ENCODE results near the gene SERGEF.

SERGEF gene

DNA sequence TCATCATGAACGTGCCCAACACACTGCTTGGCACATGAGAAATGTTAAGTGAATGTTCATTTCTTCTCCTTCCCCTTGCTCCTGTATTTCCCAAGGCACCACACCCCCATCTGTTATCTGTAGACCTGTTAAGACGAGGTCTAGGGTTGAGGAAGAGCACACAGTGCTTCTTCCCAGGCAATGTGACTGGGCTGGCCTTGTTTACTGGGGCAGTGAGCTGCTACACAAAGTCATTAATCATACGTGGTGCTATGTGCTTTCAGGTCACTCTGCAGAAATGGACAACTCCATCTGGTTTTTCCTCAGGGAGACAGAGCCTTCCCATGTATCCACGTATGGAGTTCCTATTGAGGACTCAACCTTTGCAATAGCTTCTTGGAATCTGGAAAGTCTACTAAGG lies 159.6 kb downstream of the SERGEF start:
- DNase-seq = no peak

DNA sequence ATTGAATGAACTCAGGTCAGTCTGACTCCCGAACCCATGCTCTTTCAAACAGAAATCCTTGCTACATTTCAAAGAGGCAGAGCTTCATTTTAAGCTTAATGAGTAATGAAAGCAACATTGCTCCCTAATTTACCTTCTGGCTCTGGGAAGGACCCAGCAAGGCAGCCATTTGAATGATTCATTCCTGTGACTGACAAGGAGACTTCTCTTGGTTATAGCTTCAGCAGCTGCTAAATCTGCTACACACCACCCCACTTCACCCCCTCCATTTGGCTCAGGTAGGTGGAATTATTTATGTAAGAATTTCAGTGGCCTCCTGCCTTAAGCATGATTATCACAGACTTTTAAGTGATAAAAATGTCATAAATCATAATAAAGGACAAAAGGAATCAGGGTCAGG lies 160.6 kb downstream of the SERGEF start:
- no peak for DNase-seq

DNA sequence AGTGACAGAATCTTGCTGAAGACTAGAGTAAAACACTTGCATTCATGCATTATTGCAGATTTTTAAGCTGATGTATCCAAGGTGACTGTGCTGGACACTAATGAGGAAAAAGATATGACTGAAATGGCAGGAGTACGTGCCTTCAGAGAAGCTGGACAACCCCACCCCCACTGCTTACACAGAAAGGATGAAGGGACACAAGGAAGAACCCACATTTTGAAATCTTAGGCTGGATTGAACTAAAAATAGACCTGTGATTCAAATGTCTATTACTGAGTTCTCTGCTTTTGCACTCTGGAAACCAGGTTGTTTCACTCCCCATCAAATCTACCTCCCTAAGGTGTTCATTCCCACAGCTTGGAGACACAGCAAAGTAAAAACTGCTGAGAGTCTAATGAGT lies 161.2 kb downstream of the SERGEF start:
- DNase-seq = no peak

DNA sequence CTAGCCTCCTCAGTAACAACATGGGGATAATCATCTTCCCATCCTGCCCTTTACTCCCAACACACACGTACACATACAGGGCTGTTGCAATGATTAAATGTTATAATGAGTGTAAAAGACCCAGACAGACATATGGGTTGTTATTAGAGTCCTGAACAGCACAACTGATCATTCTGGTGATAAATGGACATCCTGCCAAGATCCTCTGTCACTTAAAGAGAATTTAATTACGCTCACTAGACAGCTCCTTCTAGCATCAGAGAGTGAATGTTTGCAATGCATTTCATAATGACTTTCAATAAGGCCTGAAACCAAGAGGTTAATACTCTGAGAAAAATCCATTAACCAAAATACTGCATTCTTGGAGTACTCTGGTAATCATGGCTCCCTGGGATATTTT lies 162.5 kb downstream of the SERGEF start:
- DNase-seq = no peak

DNA sequence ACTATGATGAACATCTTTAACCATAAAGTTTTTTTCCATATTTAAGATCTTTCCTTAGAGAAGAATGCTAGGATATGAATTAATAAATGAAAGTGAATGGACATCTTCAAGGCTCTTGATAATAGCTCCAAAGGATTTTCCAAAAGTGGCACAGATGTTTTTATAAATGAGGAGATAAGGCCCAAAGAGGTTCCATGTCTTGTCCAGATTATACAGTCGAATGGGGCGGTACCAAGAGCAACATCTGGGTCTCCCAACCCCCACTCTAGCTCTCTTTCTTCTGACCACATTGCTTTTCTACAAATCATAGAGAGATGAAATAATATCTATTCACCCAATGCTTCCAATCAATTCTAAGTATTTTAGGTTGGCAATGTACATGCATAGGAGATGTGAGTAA lies 164.1 kb downstream of the SERGEF start:
- no peak for DNase-seq

DNA sequence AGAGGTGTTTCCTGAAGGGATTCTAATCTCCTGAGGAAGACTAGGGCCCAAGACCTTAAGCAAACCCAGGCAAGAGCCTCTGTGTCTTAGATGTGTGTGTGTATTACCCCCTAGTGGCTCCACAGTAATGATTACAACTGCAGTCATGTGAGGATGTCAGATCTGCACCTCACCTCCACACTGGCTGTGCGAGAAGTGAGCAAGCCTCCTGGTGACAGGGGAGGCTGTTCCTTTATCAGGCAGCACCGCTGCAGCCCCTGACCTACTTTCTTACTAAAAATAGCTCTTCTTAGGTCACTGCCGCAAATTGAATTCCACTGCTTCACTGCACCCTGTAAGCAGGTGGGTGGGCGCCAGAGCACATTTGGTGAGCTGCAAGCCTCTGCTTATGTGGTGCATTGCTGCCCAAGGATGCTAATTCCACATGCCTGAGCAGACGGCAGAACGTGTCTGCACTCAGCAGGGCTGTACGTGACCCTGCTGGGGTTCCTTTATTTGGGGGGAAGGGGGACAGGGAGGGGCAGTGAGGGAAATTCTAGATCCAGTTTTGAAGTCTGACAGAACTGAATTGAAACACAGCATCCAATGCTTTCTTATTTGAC lies 165.9 kb downstream of the SERGEF start:
- no peak for DNase-seq

DNA sequence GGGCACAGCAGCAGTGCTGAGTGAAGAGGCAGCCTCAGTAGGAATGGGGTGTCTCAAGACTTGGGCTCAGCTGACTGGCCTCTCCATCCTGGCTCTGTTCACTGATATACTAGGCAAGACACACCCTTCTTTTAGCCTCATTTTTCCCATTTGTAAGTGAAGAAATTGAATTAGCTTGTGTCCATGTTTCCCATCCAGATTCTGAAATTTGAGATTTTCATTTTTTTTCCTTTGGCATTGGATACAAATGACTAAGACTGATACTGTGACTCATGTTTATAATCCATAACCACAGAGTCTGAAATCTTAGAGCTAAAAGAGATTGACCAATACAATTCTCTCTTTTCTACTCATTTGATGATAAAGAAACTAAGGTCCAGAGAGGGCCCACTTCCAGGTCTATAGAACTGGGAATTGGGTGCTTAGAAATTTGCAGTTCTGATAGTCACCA lies 167.4 kb downstream of the SERGEF start:
- DNase-seq = no peak

DNA sequence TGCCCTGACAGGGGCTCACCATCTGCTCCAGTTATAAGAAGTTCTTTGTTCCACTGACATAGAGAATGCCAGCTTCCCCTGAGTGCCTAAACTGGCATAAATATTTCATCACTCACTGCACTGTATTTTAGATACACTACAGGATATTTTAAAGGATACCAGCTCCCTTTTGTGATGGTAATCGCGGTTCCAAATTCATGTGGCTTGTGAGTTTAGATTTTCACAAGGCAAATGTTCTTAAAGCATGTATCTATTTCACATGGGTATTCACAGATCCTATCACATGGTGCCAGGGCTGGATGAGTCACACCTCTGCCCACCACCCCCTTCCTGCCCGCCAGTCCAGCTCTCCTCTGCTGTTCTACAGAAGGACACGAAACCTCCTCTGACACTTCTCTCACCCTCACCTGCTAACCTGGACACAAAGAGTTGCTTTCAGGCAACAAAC lies 172.7 kb downstream of the SERGEF start:
- DNase-seq = no peak

DNA sequence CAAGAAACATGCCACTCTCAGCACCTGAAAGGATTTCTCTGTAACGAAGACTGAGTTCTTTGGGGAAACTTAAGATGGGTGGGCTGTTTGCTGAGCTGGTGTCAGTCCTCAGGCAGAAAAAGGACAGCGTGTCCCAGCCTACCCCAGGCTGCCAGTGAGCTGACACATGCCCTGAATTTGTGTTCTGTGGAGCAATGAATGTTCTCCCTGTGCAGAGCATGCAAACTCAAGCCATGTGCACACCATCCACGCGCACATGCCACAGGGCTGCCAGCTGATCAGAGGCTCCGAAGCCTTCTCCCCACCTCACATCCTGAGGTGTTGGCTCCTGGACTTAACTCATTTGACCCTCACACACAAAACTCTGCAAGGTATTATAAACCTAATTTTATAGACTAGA lies 173.4 kb downstream of the SERGEF start:
- DNase-seq = no peak

DNA sequence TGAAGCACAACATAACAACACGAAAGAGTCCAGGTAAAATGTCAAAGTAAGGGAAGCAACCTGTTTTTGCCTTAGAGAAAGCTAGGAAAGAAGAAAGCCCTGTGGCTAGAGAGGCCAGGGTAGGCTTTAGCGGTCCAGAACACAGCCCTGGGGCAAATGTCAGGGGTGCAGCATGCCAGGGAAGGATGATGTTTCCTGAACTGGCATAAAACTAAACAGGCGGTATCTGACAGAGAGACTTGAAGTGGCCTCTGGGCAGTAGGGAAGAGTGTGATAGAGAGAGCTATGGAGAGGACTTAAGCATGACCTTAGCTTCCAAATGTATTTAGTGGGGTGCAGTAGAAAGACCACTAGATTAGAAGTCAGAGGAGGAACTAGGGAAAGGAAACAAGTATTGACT lies 174.7 kb downstream of the SERGEF start:
- no peak for DNase-seq

DNA sequence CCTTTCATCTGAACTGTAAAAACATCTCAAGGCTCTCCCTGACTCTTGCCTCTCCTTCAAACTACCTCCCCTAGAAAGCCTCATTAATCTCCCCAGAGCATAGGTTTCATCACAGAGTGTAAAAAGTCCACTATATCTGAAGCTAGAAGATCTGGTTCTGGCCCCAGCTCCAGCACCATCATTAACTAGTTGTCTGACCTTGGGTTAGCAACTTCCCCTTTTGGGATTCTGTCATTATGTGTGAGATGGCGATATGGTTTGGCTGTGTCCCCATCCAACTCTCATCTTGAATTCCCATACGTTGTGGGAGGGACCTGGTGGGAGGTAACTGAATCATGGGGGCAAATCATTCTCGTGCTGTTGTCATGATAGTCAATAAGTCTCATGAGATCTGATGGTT lies 181.0 kb downstream of the SERGEF start:
- no peak for DNase-seq

DNA sequence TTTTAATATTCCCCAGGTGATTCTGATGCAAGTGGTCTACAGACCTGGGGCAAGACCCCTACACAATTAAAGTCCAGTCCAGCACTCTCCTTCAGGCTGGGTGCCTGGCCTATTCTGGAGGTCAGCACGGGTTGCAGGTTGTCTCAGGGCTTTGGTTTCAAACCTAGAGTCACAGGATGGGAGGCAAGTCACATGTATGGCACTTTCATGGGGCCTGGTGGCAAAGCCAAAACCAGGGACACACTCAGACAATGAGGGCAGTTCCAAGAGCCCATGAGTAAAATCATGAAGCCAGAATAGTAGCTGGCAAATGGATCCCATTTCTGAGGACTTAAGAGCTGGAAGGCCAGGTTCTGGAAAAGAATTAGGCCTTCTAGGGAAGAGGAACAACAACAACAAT lies 181.6 kb downstream of the SERGEF start:
- DNase-seq = no peak

DNA sequence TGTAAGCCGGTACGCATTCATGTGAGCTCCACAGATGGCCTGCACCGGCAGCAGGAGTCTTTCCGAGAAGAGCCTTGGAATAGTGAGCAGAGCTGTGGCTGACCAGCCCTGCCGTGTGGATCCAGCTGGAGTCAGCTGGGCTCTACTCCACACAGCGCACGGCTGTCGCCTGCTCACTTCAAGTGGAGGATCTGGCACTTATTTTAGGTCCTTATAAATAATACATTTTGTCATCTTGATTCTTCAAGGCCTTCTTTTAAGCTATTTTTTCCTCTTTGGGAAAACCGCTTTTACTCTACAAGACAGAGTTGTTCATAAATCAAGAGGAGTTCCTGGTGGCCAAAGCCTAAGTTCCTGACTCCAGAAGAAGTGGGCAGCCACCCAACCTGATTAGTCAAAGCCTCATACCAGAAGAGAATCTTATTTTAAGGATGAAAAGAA lies 184.5 kb downstream of the SERGEF start:
- no peak for DNase-seq

DNA sequence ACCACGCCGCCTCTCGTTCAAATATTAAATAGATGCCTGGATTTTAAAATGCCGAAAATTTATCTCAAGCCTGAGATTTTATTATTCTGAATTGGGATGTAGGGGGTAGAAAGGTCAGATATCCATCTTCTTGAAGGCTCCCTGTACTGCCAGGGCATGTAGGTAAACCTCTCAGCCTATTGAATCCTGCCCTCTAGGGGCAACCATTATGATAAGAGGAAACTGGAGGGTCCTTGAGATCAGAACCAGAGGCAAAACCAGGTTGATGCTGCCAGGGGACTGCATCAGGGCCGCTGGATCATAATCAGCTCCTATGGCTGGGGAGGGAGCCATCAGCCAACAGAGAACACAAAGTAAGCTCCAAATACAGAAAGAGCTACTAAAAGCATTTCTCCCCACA lies 185.8 kb downstream of the SERGEF start:
- DNase-seq = no peak

DNA sequence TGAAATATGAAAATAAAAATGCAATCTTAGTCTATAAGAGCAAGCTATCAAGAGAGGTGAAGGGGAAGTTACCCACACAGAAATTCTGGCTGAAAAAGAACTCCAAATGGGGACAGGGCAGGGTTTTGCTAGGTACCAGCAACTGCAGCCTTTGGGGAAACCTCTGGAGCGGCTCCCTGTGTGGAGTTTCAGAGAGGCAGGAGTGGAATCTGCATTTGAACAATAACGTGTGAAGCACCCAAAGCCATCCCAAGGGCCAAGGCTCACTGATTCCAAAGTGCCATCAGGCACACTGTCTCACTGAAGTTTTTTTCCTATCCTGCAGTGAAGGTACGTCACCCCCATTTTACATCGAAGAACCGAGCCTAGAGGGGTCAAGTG lies 190.5 kb downstream of the SERGEF start:
- no peak for DNase-seq

DNA sequence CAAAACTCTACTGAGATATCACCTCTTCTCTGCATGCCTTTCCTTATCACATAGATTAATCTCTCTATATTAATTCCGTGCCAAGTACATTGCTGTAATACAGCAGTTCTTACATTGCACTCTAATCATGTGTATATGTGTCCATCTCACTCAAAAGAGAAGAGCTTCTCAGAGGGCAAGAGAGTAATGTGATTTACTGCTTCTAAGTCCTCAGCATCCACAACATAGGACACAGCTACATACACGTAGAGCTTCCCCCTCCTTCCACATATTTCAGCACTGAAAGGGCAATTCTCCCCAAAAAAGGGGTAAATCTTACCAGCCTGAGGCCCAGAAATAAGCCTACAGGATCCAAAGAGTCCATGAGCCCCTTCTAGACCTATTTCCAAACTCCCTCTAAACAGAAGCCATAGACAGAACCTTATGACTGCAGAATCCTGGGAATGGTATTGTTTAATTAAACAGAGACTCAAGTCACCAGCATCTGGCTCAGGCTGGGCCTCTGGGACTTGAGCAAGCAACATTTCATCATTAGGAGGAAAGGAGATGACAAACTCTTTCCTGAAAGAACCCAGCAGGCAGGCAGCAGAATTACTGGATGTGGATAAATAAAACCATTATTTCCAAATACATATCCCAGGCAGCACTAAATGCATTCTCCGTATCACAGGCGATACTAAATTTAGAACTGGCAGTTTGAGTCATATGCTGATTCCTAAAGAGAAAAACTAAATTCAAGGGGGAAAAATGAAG lies 191.0 kb downstream of the SERGEF start:
- DNase-seq = no peak

DNA sequence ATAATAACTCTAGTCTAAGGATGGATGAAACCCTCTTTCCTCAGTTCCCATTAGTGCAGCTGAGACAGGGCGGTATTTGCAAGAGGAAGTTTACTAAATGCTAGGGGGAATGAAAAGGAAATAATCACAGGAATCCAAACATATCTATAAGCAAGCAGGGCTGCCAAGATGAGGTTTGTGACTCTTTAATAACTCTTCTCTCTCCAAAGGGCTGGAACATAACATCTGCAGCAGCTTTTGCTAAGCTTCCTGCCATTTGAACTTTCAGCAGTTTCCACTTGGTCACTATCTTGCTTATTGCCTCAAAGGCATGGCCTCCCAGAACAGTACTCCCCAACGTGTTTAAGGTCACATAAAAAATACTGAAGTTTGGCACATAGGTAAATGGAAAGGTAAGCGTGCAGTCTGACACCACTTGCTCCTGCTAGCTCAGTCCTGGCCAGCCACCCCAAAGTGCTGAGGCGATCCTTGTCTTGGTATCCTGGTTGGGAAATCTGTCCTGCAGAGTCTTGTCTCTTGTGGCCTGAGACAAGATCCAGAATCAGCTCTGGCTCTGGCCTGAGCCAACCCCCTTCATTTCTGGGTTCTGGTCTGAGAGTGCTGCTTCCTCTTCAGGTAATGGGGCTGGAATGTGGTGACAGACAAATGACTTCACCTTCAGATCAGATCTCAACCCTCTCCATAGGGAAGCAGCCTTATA lies 196.5 kb downstream of the SERGEF start:
- DNase-seq = no peak

DNA sequence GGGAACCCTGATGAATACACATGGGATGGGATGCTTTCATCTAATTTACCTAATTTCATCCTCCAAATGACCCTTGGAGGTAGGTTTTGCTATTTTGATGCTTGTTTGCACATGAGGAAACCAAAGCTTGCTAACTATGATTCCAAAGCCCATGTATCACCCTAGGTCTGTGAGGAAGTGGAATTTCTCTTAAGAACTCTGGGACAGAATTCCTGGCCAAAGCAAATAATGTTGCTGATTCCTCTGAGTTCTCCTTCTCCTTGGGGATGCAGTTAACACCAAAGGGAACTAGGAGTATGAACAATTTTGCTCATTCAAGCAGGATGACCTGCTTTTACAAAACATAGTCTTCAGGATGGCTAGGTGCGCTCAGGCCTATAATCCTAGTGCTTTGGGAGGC lies 198.3 kb downstream of the SERGEF start:
- no peak for DNase-seq

DNA sequence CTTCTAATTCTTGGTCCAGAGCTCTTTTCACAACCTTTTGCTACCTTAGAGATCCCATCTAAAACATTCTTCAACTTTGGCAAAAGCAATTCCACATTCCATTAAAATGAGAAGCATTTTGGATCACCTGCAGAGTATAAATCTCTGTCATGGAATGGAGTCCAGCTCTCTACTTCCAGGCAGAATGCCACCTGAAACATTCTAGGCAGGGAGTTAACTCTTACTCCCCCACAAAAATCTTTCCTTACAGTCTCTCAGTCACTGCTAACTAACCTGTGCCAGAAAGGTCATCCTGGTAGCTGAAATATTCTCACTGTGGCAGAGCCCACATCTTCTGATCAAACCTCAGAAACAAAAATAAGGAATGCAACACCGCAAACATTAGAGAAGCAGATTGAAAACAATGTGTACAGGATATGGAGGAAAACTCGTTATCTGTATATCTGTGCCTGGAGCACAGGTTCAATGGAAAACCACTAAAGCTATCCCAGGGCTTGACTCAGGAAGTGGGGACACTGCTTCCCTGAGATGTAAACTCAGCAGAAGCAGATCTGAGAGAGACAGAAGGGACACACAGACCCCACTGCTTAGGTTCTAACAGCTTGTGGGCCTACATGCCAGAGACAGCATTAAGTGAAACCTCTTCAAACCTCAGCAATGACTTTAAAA lies 199.3 kb downstream of the SERGEF start:
- DNase-seq = no peak

DNA sequence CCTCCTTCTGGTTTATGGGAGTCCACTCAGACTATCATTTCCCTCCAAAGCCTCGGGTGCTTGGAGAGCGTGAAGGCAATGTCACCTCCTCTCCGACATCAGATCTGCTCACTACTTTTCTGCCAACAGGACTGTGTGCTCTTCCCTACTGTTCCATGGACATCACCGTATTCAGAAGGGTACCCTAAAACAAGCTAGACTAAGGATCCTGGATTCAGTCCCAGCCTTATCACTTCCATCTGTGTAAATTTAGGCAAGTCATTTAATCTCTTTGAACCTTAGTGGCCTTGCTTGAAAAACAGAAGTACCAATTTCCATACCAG lies 200.0 kb downstream of the SERGEF start:
- no peak for DNase-seq

DNA sequence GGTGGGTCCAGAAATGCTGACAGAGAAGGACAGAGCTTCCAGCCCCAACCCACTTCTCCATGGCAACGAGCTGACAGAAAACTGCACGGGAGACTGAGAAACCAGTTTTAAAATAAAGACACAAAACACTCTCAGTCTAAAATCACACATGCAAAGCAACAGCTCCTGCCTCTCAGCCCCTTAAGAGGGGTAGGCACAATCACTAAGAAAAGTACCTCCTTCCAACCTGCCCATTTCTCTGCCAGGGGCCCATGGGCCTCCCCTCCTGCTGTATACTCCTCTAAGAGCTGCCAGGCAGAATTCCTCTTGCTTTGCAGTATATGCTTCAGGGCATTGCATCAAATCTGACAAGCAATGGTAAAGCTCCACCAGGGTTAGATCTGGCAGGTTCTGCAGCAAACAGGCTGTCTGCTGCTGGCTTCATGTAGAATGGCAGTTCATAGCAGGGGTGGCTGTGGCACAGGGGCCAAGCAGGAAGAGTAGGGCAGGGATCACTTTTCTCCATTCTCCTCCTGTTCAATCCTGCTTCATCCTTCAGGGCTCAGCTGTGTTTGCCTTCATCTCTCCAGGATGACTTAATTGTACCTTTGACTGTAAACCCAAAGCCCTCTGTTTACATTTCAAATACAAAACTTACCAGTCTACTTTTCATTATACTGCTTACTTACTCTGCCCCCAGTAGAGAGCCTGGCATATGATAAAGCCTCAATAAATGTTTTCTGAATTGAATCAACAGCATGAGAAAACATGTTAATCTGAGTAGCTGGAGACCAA lies 200.6 kb downstream of the SERGEF start:
- no peak for DNase-seq

DNA sequence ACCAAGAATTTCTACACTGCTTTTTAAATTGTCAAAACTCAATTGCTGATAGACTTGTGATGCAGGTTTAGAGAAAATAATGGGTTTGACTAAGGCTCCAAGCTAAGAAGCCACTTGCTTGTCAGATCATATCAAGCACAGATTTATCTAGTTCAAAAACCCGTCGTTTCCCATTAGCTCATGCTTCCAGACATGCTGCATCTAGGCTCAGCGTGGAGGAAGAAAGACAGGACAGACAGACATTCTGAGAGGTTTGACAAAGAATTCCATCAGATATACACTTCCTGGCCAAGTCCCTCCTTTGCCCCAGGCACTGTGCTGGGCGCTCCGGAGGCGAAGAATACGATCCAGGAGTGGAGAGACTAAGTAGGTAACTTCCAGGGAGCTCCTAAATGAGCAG lies 201.5 kb downstream of the SERGEF start:
- DNase-seq = no peak

DNA sequence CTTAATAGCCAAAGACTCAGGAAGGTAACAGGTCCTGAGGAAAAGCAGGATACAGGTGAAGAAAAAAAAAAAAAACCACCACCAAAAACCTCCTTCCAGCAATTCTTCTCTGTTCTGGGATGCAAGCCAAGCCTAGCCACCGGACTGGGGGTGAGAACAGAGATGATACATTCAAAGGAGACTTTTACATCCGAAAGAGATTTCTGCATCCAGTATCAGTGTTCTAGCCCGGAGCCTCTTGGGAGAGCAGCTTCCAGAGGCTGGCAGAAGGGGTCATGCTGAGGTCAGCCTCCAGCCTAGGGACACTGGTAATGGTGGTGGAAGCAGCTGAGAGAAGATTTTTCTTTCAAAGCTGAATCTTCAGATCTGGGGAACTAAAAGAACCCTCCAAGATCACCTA lies 202.1 kb downstream of the SERGEF start:
- no peak for DNase-seq

Data from activated naive CD4-positive, alpha-beta T cell (primary cell).